ENCODE results near the gene PPP1R13B.

Gene PPP1R13B

DNA sequence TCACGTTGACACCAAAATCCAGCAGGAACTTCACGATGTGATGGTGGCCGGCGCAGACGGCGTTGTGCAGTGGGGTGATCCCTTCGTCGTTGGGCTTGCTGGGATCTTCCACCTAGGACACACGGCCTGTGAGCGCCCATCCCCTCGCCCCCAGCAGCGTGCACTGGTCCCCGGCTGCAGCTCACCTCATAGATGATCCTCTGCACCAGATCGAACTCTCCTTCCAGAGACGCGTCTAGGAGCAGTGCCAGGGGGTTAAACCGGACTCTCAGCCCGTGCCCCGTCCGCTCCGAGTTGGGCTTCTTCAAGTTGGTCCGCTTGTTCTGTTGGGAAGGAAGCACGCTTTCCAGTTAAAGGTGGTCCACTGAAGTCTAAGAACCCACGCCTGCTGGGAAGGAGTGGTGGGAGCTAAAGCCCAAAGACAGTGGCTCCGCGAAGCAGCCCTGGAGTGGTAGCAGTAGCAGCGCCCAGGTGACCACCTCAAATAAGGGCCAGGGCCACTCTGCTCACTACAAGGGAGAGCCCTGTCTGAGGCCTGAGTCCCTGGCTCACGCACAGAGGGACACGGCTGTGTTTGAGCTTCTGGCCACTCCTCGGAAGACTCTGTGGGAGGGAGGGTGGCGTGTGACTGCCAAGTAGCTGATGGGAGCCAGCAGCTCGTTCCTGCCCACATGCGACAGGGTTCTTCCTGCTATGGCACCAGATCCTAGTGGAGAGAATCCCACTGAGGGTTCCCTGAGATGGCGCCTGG is 108.5 kb downstream of the PPP1R13B start:
- no peak for DNase-seq

DNA sequence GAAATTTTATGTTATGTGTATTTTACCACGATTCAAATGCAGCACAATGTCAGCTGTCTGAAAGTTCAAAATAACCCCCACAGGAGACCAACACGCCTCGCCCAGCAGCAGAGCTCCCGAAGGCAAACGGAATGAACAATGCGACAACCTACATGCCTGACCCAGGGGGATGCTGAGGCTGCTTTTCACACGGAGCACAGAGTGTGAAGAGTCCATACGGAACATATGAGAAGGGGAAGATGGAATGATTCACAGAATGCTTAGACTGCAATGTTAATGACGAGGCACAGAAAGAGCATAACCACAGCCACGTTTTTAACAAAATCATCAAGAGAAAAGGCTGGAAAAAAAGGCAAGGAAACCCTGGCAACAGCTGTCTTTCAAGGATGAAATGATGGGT is 109.2 kb downstream of the PPP1R13B start:
- DNase-seq, result no peak

DNA sequence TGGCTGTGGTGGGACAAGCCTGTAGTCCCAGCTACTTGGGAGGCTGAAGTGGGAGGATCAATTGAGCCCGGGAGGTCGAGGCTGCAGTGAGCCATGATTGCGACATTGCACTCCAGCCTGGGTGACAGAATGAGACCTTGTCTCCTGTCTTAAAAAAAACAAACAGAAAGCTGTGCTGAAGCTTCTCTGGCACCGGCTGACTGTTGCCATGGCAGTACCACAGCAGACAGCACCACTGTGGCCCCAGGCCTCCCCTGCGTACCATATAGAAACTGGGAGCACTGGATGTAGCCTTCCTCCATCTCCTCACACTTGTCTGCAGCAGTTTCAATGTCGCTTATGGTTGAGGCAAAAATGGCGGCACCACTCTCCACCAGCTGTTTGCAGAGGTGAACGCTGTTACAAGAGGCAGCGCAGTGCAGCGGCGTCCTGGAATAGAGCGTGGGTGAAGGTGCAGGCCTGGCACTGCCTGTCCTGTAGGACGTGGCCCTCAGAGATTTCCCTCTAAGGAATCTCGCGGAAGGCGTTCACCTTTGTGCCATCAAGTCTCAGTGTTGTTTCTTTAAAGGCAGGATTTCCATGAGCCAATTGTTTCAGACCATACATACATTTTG is 109.8 kb downstream of the PPP1R13B start:
- DNase-seq, result no peak

DNA sequence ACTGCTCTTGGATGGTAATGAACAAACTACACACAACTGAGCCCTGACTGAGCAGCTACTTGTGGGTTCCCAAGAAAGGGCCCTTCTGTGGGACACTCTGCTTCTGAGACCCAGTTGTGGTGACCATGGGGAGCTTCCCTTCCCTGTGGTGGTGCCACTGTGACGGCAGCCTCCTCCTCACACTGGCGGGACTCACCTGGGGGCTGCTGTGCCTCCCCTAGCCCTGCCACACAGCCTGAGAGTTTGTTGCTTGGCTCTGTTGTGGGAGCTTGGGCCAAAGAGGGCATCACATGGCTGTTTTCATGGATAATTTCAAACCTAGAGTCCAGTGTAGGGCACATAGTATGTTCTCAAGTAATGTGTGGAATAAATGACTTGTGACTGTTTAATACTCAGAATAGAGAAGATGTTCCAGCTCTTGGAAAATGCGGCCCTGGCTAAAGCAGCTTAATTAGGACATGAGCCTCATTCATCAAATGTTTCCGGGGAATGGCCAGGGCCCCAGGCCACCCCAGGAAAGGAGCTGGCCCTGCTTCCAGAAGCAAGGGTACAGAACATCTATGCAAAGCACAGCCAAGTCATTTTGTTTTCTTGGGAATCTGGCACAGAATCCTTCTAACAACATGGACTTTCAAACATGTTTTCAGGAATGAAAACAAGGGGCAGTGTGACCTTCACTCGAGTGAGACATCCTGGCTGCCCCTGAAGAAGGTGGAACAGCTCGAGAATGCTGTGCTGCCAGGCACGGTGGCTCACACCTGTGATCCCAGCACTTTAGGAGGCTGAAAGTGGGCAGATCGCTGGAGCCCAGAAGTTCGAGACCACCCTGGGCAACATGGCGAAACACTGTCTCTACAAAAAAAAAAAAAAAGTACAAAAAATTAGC is 110.6 kb downstream of the PPP1R13B start:
- DNase-seq, result no peak

DNA sequence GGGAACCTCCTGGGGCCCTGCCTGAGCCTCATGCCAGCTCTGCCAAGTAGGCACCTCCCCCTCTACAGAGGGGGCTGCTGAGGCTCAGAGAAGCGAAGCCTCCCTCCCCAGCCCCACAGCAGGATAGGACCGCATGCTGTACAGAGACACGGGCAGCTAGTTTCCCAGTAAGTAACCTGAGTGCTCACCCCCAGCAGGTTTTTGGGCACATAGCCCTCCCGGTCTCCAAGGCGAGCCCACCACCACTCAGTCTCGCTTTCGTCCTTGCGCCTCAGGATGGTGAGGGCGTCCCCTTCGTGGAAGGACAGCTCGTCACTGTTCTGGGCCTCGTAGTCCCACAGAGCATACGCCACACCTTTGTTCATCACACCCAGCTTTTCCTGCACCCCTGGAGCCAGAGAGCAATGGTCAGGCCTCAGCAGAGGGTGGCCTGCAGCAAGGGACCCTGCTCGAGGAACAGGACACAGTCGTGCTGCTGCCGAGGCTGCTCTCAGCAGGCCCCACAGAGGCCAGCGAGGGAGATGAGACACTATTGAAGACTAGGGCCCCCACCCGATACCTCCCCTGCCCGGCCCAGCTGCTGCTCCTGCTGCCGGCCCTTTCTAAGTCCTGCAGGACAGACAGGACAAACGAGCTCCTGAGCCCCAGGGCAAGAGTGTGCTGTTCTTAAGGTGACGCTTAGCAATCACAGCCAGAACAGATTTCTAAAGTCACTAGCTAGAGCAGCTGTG is 111.4 kb downstream of the PPP1R13B start:
- DNase-seq, result no peak

DNA sequence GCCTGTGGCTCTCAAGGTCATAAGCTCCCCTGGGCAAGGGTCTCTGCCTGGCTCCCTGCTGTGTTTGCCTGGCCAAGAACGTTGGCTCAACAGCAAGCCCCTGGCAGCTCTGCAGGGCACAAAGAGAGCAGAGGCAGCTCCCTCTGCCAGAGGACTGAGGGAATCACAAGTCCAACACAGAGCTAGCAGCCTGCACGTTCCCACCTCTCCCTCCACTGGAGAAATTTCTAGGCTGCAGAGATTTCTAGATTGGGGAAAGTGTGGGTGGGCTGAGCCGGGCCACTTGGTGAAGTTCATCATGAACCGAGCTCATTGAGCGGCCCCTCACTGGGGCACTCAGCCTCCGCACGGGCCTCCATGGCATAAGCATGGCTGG is 111.9 kb downstream of the PPP1R13B start:
- DNase-seq, result no peak

DNA sequence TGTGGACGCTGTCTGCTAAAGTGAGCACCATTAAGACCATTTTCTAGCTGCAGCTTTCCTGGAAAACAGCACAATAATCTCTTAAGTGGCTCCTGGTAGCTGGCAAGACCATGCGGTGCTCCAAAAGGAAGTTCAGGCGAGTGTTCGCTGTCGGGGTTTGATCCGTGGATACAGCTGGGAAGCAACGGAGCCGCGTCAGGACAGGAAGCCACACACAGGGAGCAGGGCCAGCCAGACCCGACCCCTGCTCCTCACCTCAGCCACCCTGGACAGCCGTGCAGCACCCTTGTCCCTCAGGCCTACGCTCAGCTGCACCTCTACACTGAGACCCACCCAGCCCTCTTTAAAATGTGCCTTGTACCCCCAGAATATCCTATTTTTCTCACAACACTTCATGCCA is 112.4 kb downstream of the PPP1R13B start:
- no peak for DNase-seq

DNA sequence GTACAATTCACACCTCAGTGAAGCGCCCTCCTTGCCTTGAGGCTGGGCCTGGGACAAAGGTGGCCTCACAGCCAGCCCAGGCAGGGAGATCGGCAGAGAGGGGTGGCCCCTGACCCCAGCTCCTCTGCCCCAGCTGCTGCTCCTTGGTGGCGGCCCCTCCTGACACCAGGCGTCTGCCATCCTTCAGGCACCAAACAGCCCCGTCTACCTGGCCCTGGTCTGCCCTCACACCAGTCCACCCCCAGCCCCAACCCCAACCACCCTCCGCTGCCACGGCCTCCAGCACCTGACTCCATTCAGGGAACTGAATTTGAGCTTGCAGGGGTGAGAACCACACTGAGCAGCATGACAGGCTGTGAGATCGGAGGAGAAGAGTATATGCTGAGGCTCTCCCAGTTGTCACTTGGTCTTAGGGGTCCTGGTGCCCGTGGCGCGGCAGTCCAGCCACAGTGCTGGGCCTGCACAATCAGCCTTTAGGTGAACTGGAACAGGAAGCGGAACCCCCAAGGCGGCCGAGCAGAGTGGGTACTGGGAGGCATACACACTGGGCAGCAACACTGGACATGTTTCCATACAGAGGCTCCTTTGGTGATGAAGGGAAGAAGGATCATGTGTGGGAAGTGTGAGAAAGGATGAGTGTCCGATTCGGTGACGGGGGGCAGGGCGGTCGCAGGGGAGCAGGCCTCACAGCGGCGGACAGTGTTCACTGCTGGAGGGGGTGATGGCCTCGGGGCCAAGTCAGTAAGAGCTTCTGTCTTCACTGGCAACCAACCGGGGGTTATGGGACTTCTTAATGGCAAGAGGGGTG is 113.1 kb downstream of the PPP1R13B start:
- no peak for DNase-seq

DNA sequence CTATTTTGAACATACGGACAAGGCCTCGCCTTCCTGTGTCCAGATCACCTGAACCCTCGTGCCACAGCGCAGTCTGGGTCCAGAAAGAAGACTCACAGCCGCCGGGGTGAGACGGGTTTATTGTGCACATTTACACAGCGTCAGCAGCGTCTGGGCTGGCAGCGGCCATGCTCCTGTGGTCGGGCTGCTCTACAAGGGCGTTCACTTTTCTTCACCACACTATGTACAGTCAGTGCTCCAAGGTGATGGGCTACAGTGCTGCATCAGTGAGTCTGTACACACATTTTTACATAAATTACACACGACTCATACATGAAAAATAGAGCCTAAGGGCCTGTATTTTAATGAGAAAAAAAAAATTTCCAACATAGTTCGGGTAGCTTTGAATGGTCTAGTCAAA is 113.7 kb downstream of the PPP1R13B start:
- DNase-seq, result no peak

DNA sequence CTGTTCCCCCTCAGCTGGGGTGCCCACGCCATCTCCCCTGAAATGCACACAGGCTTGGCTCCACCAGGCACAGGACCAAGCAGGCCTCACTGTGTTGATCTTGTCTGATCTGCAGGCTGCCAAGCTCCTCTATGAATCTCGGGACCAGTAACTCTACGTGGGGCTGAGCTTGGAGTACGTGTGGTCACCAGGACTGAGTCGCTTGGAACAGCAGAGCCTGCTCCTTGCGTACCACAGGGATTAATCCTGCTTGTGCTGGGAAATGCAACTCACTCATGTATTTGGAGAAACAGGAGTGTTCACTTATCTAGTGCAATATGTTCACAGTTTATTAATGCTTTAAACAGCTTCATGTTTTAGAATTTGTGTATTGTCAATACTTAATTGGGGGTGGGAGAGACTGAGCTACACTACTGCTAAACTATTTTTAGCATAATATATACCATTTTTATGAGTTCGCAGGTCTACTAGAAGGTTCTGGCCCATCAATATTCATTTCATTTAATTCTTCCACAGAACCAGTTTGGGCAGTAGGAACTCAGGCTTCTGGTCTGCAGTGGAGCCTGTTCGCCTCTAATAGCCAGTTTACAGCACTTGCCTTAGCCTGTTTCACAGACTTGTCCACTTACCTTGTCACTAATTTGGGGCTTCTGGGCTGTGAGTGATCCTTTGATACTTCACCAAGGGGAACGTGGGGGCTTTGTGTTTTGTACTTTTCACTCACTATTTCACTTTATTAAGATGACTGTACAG is 114.3 kb downstream of the PPP1R13B start:
- no peak for DNase-seq

DNA sequence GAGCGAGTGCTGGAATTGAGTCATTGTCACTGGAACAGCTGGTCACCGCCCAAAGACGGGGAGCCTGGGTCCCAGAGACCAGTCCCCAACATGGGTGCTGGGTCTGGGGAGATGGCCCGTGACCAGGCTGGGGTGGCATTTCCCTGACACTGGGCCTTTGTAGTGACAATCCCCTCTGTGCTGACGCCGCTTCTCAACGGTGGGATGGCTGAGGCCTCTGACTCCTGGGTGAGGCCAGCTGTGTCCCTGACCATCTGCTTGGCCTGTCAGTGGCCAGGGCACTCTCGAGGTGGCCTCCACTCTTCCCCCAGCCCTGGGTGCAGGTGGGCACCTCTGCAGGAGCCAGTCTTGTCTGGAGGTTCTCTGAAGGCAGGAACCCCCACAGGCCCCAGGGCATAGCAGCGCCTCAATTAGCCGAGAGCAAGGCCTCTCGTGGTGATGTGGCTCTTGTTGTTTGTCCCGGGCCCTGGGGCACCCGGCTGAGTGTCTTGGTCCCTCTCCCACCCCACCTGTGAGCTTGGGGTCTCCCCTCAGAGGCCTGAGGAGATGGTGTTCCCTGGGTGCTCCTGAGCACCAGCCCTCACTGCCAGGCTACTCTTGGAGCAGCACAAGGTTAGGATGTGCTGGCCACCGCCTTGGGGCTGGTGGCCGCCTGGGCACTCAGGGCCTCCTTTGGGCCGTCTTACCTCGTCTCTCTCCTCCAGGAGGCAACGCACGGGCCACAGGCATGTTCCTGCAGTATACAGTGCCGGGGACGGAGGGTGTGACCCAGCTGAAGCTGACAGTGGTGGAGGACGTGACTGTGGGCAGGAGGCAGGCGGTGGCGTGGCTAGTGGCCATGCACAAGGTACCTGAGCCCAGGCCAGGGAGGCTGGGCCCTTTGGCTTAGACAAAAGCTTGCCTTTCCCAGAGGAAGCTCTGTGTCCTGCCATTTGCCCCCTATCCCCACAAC is 115.2 kb downstream of the PPP1R13B start:
- no peak for DNase-seq

DNA sequence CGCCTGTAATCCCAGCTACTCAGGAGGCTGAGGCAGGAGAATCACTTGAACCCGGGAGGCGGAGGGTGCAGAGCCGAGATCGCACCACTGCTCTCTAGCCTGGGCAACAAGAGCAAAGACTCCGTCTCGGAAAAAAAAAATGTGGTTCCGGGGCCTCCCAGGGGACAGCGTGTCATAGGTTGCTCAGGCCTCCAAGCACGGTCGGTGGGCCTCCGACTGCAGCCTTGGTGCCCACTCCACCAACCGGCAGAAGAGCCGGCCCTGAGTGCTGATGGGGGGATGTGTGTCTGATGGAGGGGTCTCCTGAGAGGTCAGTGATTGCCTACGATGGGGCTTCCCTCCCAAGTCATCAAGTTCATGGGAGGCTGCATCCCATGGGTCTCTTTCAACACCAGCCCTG is 115.9 kb downstream of the PPP1R13B start:
- no peak for DNase-seq

DNA sequence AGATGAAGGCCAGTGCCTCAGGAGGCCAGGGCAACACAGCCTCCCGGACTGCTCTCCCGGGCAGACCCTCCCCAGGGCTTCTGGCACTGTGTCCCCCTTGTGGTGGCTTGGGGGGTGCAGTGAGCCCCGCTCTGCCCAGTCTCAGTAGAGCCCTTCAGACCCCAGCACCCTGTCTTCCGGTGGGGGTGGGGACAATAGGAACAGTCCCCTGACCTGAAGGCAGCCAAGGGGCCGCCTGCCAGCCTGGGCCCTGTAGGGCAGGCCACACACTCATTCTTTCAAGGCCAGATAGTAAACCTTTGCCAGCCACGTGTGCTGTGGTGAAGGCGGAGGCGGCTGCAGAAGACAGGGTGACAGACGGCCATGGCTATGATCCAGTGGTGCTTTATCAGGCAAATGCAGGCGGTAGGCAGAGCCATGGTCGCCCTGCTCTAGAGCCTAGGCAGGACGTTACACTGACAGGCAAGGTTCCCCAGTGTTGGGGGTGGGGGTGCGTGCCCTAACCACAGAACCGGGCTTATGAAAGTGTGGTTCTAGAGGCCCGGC is 116.8 kb downstream of the PPP1R13B start:
- DNase-seq, result no peak

DNA sequence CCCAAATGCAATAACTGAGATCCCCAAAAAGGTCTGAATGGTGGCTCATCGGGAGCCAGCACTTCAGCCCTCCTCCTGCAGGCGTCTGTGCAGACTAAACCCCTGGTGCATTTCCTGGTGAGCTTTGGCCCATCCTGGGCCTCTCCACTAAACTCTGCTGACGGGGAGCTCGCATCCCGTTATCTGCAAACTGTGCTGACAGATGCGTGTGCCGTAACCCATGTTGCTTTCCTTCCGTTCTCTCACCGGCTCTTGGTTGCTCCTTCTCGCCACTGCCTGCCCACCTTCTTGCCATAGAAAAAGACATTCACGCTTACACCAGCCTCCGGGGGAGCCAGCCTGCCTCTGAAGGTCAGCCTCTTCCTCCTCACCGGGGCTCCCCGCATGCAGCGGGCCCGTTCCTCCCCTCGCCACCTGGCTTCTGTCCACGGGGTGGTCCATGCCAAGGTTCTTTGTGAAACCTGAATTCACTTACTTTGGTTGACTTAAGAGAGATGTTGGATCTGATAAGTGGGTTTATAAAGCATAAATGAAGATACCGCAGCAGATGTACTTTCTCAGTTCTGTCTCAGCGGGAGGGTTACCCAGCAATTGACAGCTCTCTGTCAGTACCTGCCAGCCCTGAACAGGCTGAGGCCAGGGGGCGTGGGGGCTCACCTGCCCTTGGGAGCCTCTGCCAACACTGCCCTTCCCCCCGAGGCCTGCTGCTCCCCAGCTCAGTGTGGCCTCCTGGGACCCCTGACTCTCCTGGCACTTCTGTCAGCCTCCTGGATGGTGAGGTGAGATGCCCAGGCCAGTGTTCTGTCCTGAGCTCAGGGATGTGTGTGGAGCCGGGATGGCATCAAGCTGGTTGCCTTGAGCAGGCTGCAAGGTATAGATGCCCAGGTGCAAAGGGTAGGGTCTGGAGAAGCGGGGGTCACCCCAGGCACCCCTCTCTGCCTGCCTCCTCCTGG is 117.6 kb downstream of the PPP1R13B start:
- no peak for DNase-seq

DNA sequence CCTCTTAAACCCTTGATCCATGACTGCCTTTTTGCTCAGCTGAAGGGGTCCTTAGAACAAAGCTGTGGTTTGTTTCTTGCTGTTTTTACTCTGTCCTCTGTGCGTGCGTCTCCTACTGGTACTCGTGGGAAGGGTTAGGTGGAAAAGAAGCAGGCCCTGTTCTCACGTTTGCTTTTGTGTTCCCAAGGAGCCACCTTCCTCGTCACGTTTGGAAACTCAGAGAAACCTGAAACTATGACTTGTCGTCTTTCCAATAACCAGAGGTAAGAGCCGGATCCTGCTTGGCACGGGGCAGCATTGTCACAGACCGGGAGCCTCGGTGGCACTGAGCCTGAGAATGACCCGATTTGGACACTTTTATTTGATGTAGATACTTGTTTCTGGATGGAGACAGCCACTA is 118.7 kb downstream of the PPP1R13B start:
- no peak for DNase-seq

DNA sequence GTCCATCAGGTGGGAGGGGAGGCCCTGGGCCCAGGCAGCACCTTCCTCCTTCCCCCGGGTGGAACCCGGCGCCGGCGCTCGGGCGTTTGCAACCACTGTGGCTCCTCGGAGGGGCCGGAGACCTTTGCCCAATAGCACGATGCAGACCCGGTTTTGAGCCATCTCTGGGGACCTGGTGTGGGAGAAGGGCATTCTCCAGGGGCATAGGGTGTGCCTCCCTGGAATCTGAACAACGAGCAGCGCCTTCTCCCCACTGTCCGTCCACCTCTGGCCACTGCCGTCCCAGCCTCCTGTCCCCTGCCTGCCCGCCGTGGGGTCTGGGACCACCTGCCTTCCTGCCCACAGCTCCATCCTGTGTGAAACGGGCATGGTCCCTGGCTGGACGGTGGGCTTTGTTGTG is 119.2 kb downstream of the PPP1R13B start:
- no peak for DNase-seq

DNA sequence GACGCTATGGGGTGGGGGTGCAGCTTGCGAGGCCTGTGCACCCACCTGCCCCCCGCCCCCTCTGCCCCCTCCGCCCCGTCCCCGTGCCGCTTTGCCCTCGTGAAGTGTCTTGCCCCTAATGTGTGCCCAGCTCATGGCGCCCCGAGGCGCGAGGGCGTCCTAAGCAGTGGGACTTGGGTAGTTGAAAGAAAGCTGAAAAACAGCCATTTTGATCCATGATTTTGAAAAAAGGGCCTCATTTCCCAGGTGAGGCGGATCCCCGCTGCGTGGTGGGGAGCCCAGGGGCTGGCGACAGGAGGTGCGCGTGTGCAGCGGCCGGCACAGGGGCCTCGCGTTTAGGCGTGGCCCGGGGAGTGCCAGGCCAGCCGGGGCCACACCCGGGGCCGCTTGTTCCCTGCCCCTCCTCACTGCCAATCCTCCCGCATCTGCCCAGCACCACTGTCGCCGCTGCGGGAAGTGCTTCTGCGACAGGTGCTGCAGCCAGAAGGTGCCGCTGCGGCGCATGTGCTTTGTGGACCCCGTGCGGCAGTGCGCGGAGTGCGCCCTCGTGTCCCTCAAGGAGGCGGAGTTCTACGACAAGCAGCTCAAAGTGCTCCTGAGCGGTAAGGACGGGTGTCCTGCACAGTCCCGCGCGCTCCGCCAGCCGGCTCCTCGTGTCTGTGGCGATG is 119.9 kb downstream of the PPP1R13B start:
- no peak for DNase-seq

DNA sequence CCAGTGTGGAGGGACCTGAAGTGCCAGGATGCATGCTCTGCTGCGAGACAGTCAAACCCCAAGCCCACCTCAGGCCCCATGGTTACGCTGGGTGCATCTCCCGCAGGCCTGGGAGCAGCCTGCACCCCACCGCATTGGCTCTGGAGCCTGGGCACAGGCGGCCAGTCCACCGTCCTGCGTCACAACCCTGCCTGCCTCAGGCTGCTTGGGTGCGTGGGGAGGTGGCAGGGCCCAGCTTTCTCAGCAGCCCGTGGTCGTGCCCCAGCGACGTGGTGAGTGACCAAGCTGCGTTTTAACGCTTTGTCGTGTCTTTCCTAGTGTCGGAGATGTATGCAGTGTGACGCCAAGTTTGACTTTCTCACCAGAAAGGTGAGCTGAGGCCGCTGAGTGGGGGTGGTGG is 120.9 kb downstream of the PPP1R13B start:
- no peak for DNase-seq

All from NCI-H774 (cell line).